Astrocyte (in vitro differentiated cells and primary cell): ENCODE measurements around the gene CATSPERZ.

Experiments
- CTCF ChIP-seq: IDR thresholded peaks from 2 replicates; pipeline ENCODE4 v1.5.1; 2011; ENCODE audit warnings: low read depth, mild to moderate bottlenecking, inconsistent platforms, low read length, moderate library complexity; ENCODE audit not compliant: insufficient read depth
- EZH2 ChIP-seq: IDR thresholded peaks from 2 replicates; pipeline ENCODE4 v1.6.1; 2012; ENCODE audit warnings: mild to moderate bottlenecking, low read length, inconsistent platforms; ENCODE audit not compliant: insufficient read depth

- TF ChIP-seq CTCF, result no peak
- TF ChIP-seq EZH2, result no peak
Measured at GRCh38 chr11:64314146-64314804, 14.1 kb downstream of the CATSPERZ start.
